Measurements from ENCODE around the gene CRYGC. TPM values are rescaled to one million over a fixed set of nuclear protein-coding genes. Genes with fewer than 3 reads are reported as not detected.
A peak's percentile ranks its signal among the peaks of the same experiment; 100 is the strongest.

CRYGC gene
- total and polyA plus RNA-seq, 2 donors (not counting 3 experiments of a cell fraction or from before 2014, with no cell fraction given), result not detected

GRCh38 chr2:208142925-208143799 lies 13.5 kb upstream of the CRYGC start:
- intact Hi-C loops (cut with micrococcal nuclease) (no loop called here), dilution Hi-C loops (cut with MboI; ENCODE audit: extremely low pct_ligation_motif_present, low sequenced_read_pairs) (no loop called here)
- Histone ChIP-seq H4K20me1 (replicated peaks; ENCODE audit: control insufficient read depth, extremely low read depth, insufficient read depth, low read length) (no peaks in the 10 kb centered on the region), H3K36me3 (ENCODE audit: control insufficient read depth in 2 of 2, extremely low read depth in 1 of 2, insufficient read depth in 2 of 2, low read length in 2 of 2) (no peaks in the 10 kb centered on the region), H2AFZ (ENCODE audit: low read depth, low read length) (no peak overlapping the region), H3K4me3 (replicated peaks in 1 of 3; ENCODE audit: insufficient read depth in 1 of 3, low read depth in 1 of 3, low read length in 3 of 3) (no peak overlapping the region), H3K4me2 (ENCODE audit: insufficient read depth, low read length) (no peak overlapping the region), H3K79me2 (ENCODE audit: control insufficient read depth, insufficient read depth, low read length) (no peaks in the 10 kb centered on the region), H3K4me1 (ENCODE audit: control insufficient read depth, extremely low read depth, insufficient read depth, low read length) (no peaks in the 10 kb centered on the region), H3K9ac (replicated peaks; ENCODE audit: extremely low read depth, insufficient read depth, low read length) (no peak overlapping the region), H3K9me3 (replicated peaks; ENCODE audit: control insufficient read depth, insufficient read depth, low read length) (no peaks in the 10 kb centered on the region), H3K27me3 (ENCODE audit: control insufficient read depth in 2 of 2, insufficient read depth in 2 of 2, low read length in 2 of 2) (no peaks in the 10 kb centered on the region), H3K9me1 (replicated peaks; ENCODE audit: control insufficient read depth, extremely low read depth, insufficient read depth, low read length) (no peaks in the 10 kb centered on the region), H3K27ac (ENCODE audit: insufficient read depth, low read depth, low read length) (no peak overlapping the region)
- no TSS peak for BruUV-seq (replicated peaks)
- ChIA-PET CTCF (interaction anchor here (1.1 kb wide), 1 partner anchor 12 kb away, joined by 3 read pairs; no protein-coding TSS in a partner anchor), POLR2A (no interaction called here)
- TF ChIP-seq EZH2 (IDR thresholded peaks at IDR 0.05; ENCODE audit: borderline replicate concordance, low read depth, low read length, severe bottlenecking) (no peak), POLR2AphosphoS5 (IDR thresholded peaks at IDR 0.05; ENCODE audit: insufficient read depth, low read depth, low read length) (no peak), POLR2A (IDR thresholded peaks at IDR 0.05; ENCODE audit: low read depth, low read length) (no peak)
- DNase-seq (ENCODE audit: low read depth, low spot score) (no peak), FAIRE-seq (no peak)

GRCh38 chr2:208142240-208142924 lies 12.8 kb upstream of the CRYGC start:
- Histone ChIP-seq H3K4me1 (ENCODE audit: control insufficient read depth, extremely low read depth, insufficient read depth, low read length) (no peaks in the 10 kb centered on the region), H3K9me3 (replicated peaks; ENCODE audit: control insufficient read depth, insufficient read depth, low read length) (no peaks in the 10 kb centered on the region), H4K20me1 (replicated peaks; ENCODE audit: control insufficient read depth, extremely low read depth, insufficient read depth, low read length) (no peaks in the 10 kb centered on the region), H3K27me3 (ENCODE audit: control insufficient read depth in 2 of 2, insufficient read depth in 2 of 2, low read length in 2 of 2) (no peaks in the 10 kb centered on the region), H3K4me3 (replicated peaks in 1 of 3; ENCODE audit: insufficient read depth in 1 of 3, low read depth in 1 of 3, low read length in 3 of 3) (no peak overlapping the region), H3K9me1 (replicated peaks; ENCODE audit: control insufficient read depth, extremely low read depth, insufficient read depth, low read length) (no peaks in the 10 kb centered on the region), H2AFZ (ENCODE audit: low read depth, low read length) (no peak overlapping the region), H3K36me3 (ENCODE audit: control insufficient read depth in 2 of 2, extremely low read depth in 1 of 2, insufficient read depth in 2 of 2, low read length in 2 of 2) (no peaks in the 10 kb centered on the region), H3K9ac (replicated peaks; ENCODE audit: extremely low read depth, insufficient read depth, low read length) (no peak overlapping the region), H3K79me2 (ENCODE audit: control insufficient read depth, insufficient read depth, low read length) (no peaks in the 10 kb centered on the region), H3K27ac (ENCODE audit: insufficient read depth, low read depth, low read length) (no peak overlapping the region), H3K4me2 (ENCODE audit: insufficient read depth, low read length) (no peak overlapping the region)
- DNase-seq (ENCODE audit: low read depth, low spot score), result peak; percentile 6
- no peak for FAIRE-seq
- TF ChIP-seq GATA2 (IDR thresholded peaks at IDR 0.05; ENCODE audit: insufficient read depth, insufficient read length, low read depth, low read length) (no peak), CTCF (IDR thresholded peaks at IDR 0.05; ENCODE audit: extremely low read depth in 1 of 2, insufficient read depth in 1 of 2, low read depth in 1 of 2, low read length in 2 of 2) (no peak), EZH2 (IDR thresholded peaks at IDR 0.05; ENCODE audit: borderline replicate concordance, low read depth, low read length, severe bottlenecking) (no peak), JUN (IDR thresholded peaks at IDR 0.05; ENCODE audit: borderline replicate concordance, insufficient read depth, insufficient read length, low read depth) (no peak), POLR2AphosphoS5 (IDR thresholded peaks at IDR 0.05; ENCODE audit: insufficient read depth, low read depth, low read length) (no peak), POLR2A (IDR thresholded peaks at IDR 0.05; ENCODE audit: low read depth, low read length) (no peak), MAX (IDR thresholded peaks at IDR 0.05; ENCODE audit: insufficient read depth, insufficient read length) (no peak), FOS (IDR thresholded peaks at IDR 0.05; ENCODE audit: borderline replicate concordance, insufficient read depth, low read length) (no peak), MYC (IDR thresholded peaks at IDR 0.05; ENCODE audit: low read depth, low read length) (no peak)
- intact Hi-C loops (cut with micrococcal nuclease) (no loop called here), dilution Hi-C loops (cut with MboI; ENCODE audit: extremely low pct_ligation_motif_present, low sequenced_read_pairs) (no loop called here)
- ChIA-PET CTCF (interaction anchor here (1.1 kb wide), 1 partner anchor 11 kb away, joined by 3 read pairs; no protein-coding TSS in a partner anchor), POLR2A (no interaction called here)
- no TSS peak for BruUV-seq (replicated peaks)
